GM23338 (cell line): ENCODE measurements around the gene CLK3. TPM values are rescaled to one million over a fixed set of nuclear protein-coding genes. Genes with fewer than 3 reads are reported as not detected.

Source experiments
- ATAC-seq: fragments of 200-7000 bp; cut with Tn5 transposase; 3 replicates; pipeline ENCODE4 v1.9.1; 2020
- DNase-seq: peaks from one replicate; pipeline ENCODE4 v3.0.0-alpha.2; 2015; ENCODE audit warnings: low spot score
- H2AFZ ChIP-seq: fragments of 200-600 bp; sonication (generic); 2 replicates; pipeline ENCODE4 v1.8.0; 2016; ENCODE audit warnings: antibody characterized with exemption, mild to moderate bottlenecking, moderate library complexity
- H3F3A ChIP-seq: fragments of 200-600 bp; sonication (generic); replicated peaks from 2 replicates; pipeline ENCODE4 v1.8.0; 2017; ENCODE audit warnings: antibody characterized with exemption, mixed run types, low read depth
- H3K27ac ChIP-seq: fragments of 200-600 bp; sonication (generic); 2 replicates; pipeline ENCODE4 v1.6.1; 2016; ENCODE audit warnings: low read depth
- H3K27me3 ChIP-seq: fragments of 200-600 bp; sonication (generic); 2 replicates; pipeline ENCODE4 v1.8.0; 2016; ENCODE audit warnings: mild to moderate bottlenecking, mixed run types, moderate library complexity; ENCODE audit not compliant: insufficient read depth
- H3K36me3 ChIP-seq: fragments of 200-600 bp; sonication (generic); 2 replicates; pipeline ENCODE4 v1.8.0; 2016; ENCODE audit warnings: mild to moderate bottlenecking; ENCODE audit not compliant: insufficient read depth
- H3K4me1 ChIP-seq: fragments of 200-600 bp; sonication (generic); 2 replicates; pipeline ENCODE4 v1.8.0; 2016; ENCODE audit warnings: mild to moderate bottlenecking, moderate library complexity; ENCODE audit not compliant: insufficient read depth
- H3K4me2 ChIP-seq: fragments of 200-600 bp; sonication (generic); 2 replicates; pipeline ENCODE4 v1.7.1; 2017; ENCODE audit warnings: mixed run types
- H3K4me3 ChIP-seq: fragments of 200-600 bp; sonication (generic); 2 replicates; pipeline ENCODE4 v1.6.1; 2016; ENCODE audit warnings: mixed run types
- H3K79me2 ChIP-seq: fragments of 200-600 bp; sonication (generic); replicated peaks from 2 replicates; pipeline ENCODE4 v1.8.0; 2017; ENCODE audit warnings: mild to moderate bottlenecking; ENCODE audit not compliant: insufficient read depth
- H3K9me2 ChIP-seq: fragments of 200-600 bp; sonication (generic); 2 replicates; pipeline ENCODE4 v1.8.0; 2017; ENCODE audit not compliant: insufficient read depth
- H4K20me1 ChIP-seq: fragments of 200-600 bp; sonication (generic); replicated peaks from 2 replicates; pipeline ENCODE4 v1.8.0; 2017; ENCODE audit warnings: mild to moderate bottlenecking; ENCODE audit not compliant: insufficient read depth
- H3K27ac Mint-ChIP-seq: 2 replicates; pipeline ENCODE4 v1.8.0; 2020; ENCODE audit warnings: inconsistent platforms, mild to moderate bottlenecking, moderate library complexity, mixed read lengths
- H3K27me3 Mint-ChIP-seq: 3 replicates; pipeline ENCODE4 v1.8.0; 2022; ENCODE audit warnings: low read depth, mild to moderate bottlenecking, moderate library complexity, mixed read lengths, inconsistent platforms; ENCODE audit not compliant: insufficient read depth, poor library complexity
- H3K36me3 Mint-ChIP-seq: 3 replicates; pipeline ENCODE4 v1.8.0; 2021; ENCODE audit warnings: low read depth, mild to moderate bottlenecking, inconsistent platforms, moderate library complexity, mixed read lengths
- H3K4me1 Mint-ChIP-seq: 3 replicates; pipeline ENCODE4 v1.8.0; 2020; ENCODE audit warnings: mild to moderate bottlenecking, inconsistent platforms, mixed read lengths
- H3K4me3 Mint-ChIP-seq: 3 replicates; pipeline ENCODE4 v1.8.0; 2021; ENCODE audit warnings: moderate library complexity, mild to moderate bottlenecking, inconsistent platforms, mixed read lengths
- H3K9me3 Mint-ChIP-seq: 3 replicates; pipeline ENCODE4 v1.8.0; 2020; ENCODE audit warnings: moderate library complexity, mild to moderate bottlenecking, inconsistent platforms, mixed read lengths
- CREB1 ChIP-seq: fragments of 250-450 bp; sonication (Bioruptor Pico); IDR thresholded peaks from 2 replicates; pipeline ENCODE4 v1.5.0; 2020; ENCODE audit warnings: low read depth, mild to moderate bottlenecking, moderate library complexity
- EZH2 ChIP-seq: fragments of 200-600 bp; sonication (generic); IDR thresholded peaks from one replicate; pipeline ENCODE4 v1.8.0; 2017; ENCODE audit warnings: antibody characterized with exemption, mild to moderate bottlenecking, low read depth; ENCODE audit not compliant: unreplicated experiment
- JUNB ChIP-seq: IDR thresholded peaks from one replicate; pipeline ENCODE4 v1.6.1; 2016; ENCODE audit warnings: antibody characterized with exemption; ENCODE audit not compliant: unreplicated experiment
- POLR2AphosphoS5 ChIP-seq: IDR thresholded peaks from 2 replicates; pipeline ENCODE4 v1.6.1; 2016; ENCODE audit warnings: antibody characterized with exemption, low read depth
- ZNF331 ChIP-seq: fragments of 250-450 bp; sonication (Bioruptor Pico); IDR thresholded peaks from 2 replicates; pipeline ENCODE4 v1.5.0; 2020; ENCODE audit warnings: low read depth, mild to moderate bottlenecking, moderate library complexity
- long read RNA-seq: library from polyadenylated mRNA; unstranded; transcript quantifications from one replicate; pipeline ENCODE4 v2.0.0, GENCODE V29; 2020; ENCODE audit not compliant: unreplicated experiment
- polyA plus RNA-seq: library from polyadenylated mRNA; unstranded; fragments of >200 nt; fragmentation: Nextera tagmentation; extraction: Ambion mirVana; gene quantifications from 2 replicates; pipeline ENCODE4 v1.2.1, GENCODE V29; 2016
- total RNA-seq: library from RNA; depleted of rRNA; stranded (reverse); fragments of >200 nt; shearing (Covaris generic); gene quantifications from 2 replicates; pipeline ENCODE4 v1.2.3, GENCODE V29; 2014; rRNA removed
- TF ChIP-seq, protein P1 (sequence below): IDR thresholded peaks from 2 replicates; pipeline ENCODE4 v1.6.1; 2016; ENCODE audit warnings: antibody characterized with exemption
- TF ChIP-seq, protein P2 (sequence below), 2 experiments: fragments of 200-600 bp in 1 of 2; sonication (generic) in 1 of 2; conservative IDR thresholded peaks; 2 replicates each; pipeline versions ENCODE4 v1.5.1 to v1.6.1; 2016 to 2017; ENCODE audit warnings: antibody characterized with exemption in 2 of 2, low read depth in 2 of 2, mild to moderate bottlenecking in 2 of 2, moderate library complexity in 1 of 2
- TF ChIP-seq, protein P3 (sequence below): fragments of 250-450 bp; sonication (Bioruptor Pico); IDR thresholded peaks from 2 replicates; pipeline ENCODE4 v1.5.0; 2020; ENCODE audit warnings: mild to moderate bottlenecking, moderate library complexity

CLK3 gene
- 59.1 and 67.7 TPM in 2 replicates for total RNA-seq
- 38.1 and 40.7 TPM in 2 replicates for polyA plus RNA-seq
- long read RNA-seq, transcript CLK3-202 (13 exons, 2,621 nt): major isoform, 14 of 21 reads
- long read RNA-seq, partial matches to known transcripts: 2 of 21 reads
- long read RNA-seq, other reads (novel, unspliced or antisense): 5 of 21 reads

DNA sequence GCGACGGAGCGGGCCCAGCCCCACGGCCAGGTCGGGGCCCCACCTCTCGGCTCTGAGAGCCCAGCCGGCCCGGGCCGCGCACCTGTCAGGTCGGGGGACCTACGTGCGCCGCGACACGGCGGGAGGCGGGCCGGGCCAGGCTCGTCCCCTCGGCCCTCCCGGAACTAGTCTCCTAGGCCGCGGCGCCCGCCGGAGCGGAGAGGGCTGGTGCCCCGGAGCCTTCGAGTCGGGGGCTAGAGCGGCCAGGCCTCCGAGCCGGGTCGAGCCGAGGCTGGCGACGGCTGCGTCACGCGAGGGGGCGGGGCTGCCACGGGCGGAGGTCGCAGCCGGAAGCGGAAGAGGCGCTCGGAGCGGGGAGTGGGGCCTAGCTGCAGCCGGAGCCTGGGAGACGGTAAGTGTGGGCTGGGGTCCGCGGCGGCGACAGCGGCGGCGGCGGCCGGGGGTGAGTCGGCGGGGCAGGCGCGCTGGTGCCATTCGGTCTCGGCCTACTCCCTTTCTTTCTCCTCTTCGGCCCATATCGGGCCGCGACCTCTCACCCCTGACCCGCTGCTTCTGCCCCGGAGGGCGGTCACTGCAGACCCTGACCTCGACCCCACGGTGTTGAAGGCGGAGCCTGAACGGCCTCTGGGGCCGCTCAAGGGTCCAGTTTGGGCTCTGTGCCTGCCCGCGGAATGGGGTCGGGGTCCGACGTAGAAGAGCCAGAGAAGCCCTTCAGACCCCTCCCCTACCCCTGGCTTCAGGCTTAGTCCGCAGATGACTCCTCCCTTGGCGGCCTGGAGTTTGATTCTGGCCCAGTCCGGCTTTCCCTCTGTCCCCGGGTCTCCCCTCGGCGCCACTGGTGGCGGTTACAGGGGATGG is at the start of gene CLK3:
Gene CLK3, plus strand, starts transcription at position 329 of the 858 bp plus-strand sequence. CDS start 3,361 bp downstream, outside the sequence.
- Histone ChIP-seq H3K4me1 (peaks cover 11% of the 10 kb centered on the region), H4K20me1 (peaks cover 22% of the 10 kb centered on the region), H3K4me3 (peak within 1 kb of the TSS; percentile 96), H3K9me2 (no peaks in the 10 kb centered on the region), H3K27ac (peak within 1 kb of the TSS; percentile 85), H3K4me2 (peak within 1 kb of the TSS; percentile 84), H3K27me3 (peaks cover 9% of the 10 kb centered on the region; the same call in 1 of the 2 replicates), H3F3A (peaks cover 17% of the 10 kb centered on the region), H3K36me3 (0 out of 2 replicates have a peak, but pooled peaks cover 9% of the 10 kb centered on the region), H2AFZ (peak within 1 kb of the TSS; percentile 98), H3K79me2 (peaks cover 29% of the 10 kb centered on the region)
- no peaks in the 10 kb centered on the region for H3K9me3 Mint-ChIP-seq
- peaks cover 24% of the 10 kb centered on the region for H3K27me3 Mint-ChIP-seq
- H3K27ac Mint-ChIP-seq: peak within 1 kb of the TSS; percentile 96
- H3K36me3 Mint-ChIP-seq: peaks cover 16% of the 10 kb centered on the region
- peak within 1 kb of the TSS; percentile 90 for H3K4me3 Mint-ChIP-seq
- H3K4me1 Mint-ChIP-seq: peaks cover 14% of the 10 kb centered on the region
- DNase-seq: peak; percentile 98
- TF ChIP-seq, protein P1, sequence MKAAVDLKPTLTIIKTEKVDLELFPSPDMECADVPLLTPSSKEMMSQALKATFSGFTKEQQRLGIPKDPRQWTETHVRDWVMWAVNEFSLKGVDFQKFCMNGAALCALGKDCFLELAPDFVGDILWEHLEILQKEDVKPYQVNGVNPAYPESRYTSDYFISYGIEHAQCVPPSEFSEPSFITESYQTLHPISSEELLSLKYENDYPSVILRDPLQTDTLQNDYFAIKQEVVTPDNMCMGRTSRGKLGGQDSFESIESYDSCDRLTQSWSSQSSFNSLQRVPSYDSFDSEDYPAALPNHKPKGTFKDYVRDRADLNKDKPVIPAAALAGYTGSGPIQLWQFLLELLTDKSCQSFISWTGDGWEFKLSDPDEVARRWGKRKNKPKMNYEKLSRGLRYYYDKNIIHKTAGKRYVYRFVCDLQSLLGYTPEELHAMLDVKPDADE: peak; percentile 73; the same call in 1 of the 2 replicates
- TF ChIP-seq, protein P2, sequence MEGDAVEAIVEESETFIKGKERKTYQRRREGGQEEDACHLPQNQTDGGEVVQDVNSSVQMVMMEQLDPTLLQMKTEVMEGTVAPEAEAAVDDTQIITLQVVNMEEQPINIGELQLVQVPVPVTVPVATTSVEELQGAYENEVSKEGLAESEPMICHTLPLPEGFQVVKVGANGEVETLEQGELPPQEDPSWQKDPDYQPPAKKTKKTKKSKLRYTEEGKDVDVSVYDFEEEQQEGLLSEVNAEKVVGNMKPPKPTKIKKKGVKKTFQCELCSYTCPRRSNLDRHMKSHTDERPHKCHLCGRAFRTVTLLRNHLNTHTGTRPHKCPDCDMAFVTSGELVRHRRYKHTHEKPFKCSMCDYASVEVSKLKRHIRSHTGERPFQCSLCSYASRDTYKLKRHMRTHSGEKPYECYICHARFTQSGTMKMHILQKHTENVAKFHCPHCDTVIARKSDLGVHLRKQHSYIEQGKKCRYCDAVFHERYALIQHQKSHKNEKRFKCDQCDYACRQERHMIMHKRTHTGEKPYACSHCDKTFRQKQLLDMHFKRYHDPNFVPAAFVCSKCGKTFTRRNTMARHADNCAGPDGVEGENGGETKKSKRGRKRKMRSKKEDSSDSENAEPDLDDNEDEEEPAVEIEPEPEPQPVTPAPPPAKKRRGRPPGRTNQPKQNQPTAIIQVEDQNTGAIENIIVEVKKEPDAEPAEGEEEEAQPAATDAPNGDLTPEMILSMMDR (conservative IDR thresholded peaks at IDR 0.05; ENCODE audit: low read depth in 2 of 2): peak in 1 of 2 experiments; percentile 8; a peak in 1 of 4 replicates
- TF ChIP-seq JUNB (no peak), ZNF331 (CRISPR knock-in tag) (no peak), POLR2AphosphoS5 (peak; percentile 78), CREB1 (CRISPR knock-in tag) (peak; percentile 96)
- ATAC-seq: peak; percentile 90

DNA sequence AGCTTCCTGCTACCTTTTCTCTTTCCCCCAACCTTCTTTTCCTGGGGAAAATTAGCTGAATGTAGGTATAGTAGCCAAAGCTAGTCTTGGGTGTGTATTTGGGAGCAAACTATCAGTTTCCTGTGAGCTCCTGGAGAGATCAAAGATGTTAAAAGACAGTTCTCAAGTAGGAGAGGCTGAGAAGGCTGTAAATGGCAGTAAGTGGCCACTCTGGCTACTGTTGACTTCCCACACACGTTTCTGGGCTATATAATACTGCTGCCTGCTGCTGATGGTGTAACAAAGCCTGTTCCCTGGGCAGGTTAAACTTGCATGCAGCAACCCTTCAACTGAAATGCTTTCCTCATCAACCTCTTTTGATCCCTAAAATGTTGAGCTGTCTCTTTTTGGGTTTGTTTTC is 47.0 kb upstream of the CLK3 start:
- H3K9me2 ChIP-seq: no peaks in the 10 kb centered on the region
- no peak overlapping the region for H3K4me3 ChIP-seq
- Mint-ChIP-seq H3K36me3 (peaks cover 71% of the 10 kb centered on the region), H3K27ac (no peak overlapping the region), H3K9me3 (no peaks in the 10 kb centered on the region), H3K4me3 (no peak overlapping the region), H3K4me1 (peaks cover 15% of the 10 kb centered on the region), H3K27me3 (peaks cover 1% of the 10 kb centered on the region)
- DNase-seq (no peak), ATAC-seq (no peak)
- no peak overlapping the region for H3K4me2 ChIP-seq
- peaks cover 75% of the 10 kb centered on the region for H4K20me1 ChIP-seq
- H3K36me3 ChIP-seq: peaks cover 32% of the 10 kb centered on the region
- H3K79me2 ChIP-seq: peaks cover 71% of the 10 kb centered on the region
- peak overlapping the region; percentile 78 for H3K27ac ChIP-seq
- H3K4me1 ChIP-seq: no peaks in the 10 kb centered on the region
- no peak overlapping the region for H2AFZ ChIP-seq
- H3F3A ChIP-seq: peaks cover 15% of the 10 kb centered on the region
- no peaks in the 10 kb centered on the region for H3K27me3 ChIP-seq
- TF ChIP-seq, protein P1: no peak
- TF ChIP-seq ZNF331 (CRISPR knock-in tag): no peak
- no peak for TF ChIP-seq JUNB
- no peak for TF ChIP-seq EZH2
- TF ChIP-seq, protein P3, sequence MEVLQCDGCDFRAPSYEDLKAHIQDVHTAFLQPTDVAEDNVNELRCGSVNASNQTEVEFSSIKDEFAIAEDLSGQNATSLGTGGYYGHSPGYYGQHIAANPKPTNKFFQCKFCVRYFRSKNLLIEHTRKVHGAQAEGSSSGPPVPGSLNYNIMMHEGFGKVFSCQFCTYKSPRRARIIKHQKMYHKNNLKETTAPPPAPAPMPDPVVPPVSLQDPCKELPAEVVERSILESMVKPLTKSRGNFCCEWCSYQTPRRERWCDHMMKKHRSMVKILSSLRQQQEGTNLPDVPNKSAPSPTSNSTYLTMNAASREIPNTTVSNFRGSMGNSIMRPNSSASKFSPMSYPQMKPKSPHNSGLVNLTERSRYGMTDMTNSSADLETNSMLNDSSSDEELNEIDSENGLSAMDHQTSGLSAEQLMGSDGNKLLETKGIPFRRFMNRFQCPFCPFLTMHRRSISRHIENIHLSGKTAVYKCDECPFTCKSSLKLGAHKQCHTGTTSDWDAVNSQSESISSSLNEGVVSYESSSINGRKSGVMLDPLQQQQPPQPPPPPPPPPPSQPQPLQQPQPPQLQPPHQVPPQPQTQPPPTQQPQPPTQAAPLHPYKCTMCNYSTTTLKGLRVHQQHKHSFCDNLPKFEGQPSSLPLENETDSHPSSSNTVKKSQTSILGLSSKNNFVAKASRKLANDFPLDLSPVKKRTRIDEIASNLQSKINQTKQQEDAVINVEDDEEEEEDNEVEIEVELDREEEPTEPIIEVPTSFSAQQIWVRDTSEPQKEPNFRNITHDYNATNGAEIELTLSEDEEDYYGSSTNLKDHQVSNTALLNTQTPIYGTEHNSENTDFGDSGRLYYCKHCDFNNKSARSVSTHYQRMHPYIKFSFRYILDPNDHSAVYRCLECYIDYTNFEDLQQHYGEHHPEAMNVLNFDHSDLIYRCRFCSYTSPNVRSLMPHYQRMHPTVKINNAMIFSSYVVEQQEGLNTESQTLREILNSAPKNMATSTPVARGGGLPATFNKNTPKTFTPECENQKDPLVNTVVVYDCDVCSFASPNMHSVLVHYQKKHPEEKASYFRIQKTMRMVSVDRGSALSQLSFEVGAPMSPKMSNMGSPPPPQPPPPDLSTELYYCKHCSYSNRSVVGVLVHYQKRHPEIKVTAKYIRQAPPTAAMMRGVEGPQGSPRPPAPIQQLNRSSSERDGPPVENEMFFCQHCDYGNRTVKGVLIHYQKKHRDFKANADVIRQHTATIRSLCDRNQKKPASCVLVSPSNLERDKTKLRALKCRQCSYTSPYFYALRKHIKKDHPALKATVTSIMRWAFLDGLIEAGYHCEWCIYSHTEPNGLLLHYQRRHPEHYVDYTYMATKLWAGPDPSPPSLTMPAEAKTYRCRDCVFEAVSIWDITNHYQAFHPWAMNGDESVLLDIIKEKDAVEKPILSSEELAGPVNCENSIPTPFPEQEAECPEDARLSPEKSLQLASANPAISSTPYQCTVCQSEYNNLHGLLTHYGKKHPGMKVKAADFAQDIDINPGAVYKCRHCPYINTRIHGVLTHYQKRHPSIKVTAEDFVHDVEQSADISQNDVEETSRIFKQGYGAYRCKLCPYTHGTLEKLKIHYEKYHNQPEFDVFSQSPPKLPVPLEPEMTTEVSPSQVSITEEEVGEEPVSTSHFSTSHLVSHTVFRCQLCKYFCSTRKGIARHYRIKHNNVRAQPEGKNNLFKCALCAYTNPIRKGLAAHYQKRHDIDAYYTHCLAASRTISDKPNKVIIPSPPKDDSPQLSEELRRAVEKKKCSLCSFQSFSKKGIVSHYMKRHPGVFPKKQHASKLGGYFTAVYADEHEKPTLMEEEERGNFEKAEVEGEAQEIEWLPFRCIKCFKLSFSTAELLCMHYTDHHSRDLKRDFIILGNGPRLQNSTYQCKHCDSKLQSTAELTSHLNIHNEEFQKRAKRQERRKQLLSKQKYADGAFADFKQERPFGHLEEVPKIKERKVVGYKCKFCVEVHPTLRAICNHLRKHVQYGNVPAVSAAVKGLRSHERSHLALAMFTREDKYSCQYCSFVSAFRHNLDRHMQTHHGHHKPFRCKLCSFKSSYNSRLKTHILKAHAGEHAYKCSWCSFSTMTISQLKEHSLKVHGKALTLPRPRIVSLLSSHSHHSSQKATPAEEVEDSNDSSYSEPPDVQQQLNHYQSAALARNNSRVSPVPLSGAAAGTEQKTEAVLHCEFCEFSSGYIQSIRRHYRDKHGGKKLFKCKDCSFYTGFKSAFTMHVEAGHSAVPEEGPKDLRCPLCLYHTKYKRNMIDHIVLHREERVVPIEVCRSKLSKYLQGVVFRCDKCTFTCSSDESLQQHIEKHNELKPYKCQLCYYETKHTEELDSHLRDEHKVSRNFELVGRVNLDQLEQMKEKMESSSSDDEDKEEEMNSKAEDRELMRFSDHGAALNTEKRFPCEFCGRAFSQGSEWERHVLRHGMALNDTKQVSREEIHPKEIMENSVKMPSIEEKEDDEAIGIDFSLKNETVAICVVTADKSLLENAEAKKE (CRISPR knock-in tag): no peak
